GM23338 (cell line): ENCODE results near the gene POU6F1. TPM values are rescaled to one million over a fixed set of nuclear protein-coding genes. Genes with fewer than 3 reads are reported as not detected.

Experiments used
- ATAC-seq: fragments of 200-7000 bp; cut with Tn5 transposase; 3 replicates; pipeline ENCODE4 v1.9.1; 2020
- DNase-seq: peaks from one replicate; pipeline ENCODE4 v3.0.0-alpha.2; 2015; ENCODE audit warnings: low spot score
- H2AFZ ChIP-seq: fragments of 200-600 bp; sonication (generic); 2 replicates; pipeline ENCODE4 v1.8.0; 2016; ENCODE audit warnings: antibody characterized with exemption, mild to moderate bottlenecking, moderate library complexity
- H3F3A ChIP-seq: fragments of 200-600 bp; sonication (generic); replicated peaks from 2 replicates; pipeline ENCODE4 v1.8.0; 2017; ENCODE audit warnings: antibody characterized with exemption, mixed run types, low read depth
- H3K27ac ChIP-seq: fragments of 200-600 bp; sonication (generic); 2 replicates; pipeline ENCODE4 v1.6.1; 2016; ENCODE audit warnings: low read depth
- H3K27me3 ChIP-seq: fragments of 200-600 bp; sonication (generic); 2 replicates; pipeline ENCODE4 v1.8.0; 2016; ENCODE audit warnings: mild to moderate bottlenecking, mixed run types, moderate library complexity; ENCODE audit not compliant: insufficient read depth
- H3K36me3 ChIP-seq: fragments of 200-600 bp; sonication (generic); 2 replicates; pipeline ENCODE4 v1.8.0; 2016; ENCODE audit warnings: mild to moderate bottlenecking; ENCODE audit not compliant: insufficient read depth
- H3K4me1 ChIP-seq: fragments of 200-600 bp; sonication (generic); 2 replicates; pipeline ENCODE4 v1.8.0; 2016; ENCODE audit warnings: mild to moderate bottlenecking, moderate library complexity; ENCODE audit not compliant: insufficient read depth
- H3K4me2 ChIP-seq: fragments of 200-600 bp; sonication (generic); 2 replicates; pipeline ENCODE4 v1.7.1; 2017; ENCODE audit warnings: mixed run types
- H3K4me3 ChIP-seq: fragments of 200-600 bp; sonication (generic); 2 replicates; pipeline ENCODE4 v1.6.1; 2016; ENCODE audit warnings: mixed run types
- H3K79me2 ChIP-seq: fragments of 200-600 bp; sonication (generic); replicated peaks from 2 replicates; pipeline ENCODE4 v1.8.0; 2017; ENCODE audit warnings: mild to moderate bottlenecking; ENCODE audit not compliant: insufficient read depth
- H3K9me2 ChIP-seq: fragments of 200-600 bp; sonication (generic); 2 replicates; pipeline ENCODE4 v1.8.0; 2017; ENCODE audit not compliant: insufficient read depth
- H4K20me1 ChIP-seq: fragments of 200-600 bp; sonication (generic); replicated peaks from 2 replicates; pipeline ENCODE4 v1.8.0; 2017; ENCODE audit warnings: mild to moderate bottlenecking; ENCODE audit not compliant: insufficient read depth
- H3K27ac Mint-ChIP-seq: 2 replicates; pipeline ENCODE4 v1.8.0; 2020; ENCODE audit warnings: inconsistent platforms, mild to moderate bottlenecking, moderate library complexity, mixed read lengths
- H3K27me3 Mint-ChIP-seq: 3 replicates; pipeline ENCODE4 v1.8.0; 2022; ENCODE audit warnings: low read depth, mild to moderate bottlenecking, moderate library complexity, mixed read lengths, inconsistent platforms; ENCODE audit not compliant: insufficient read depth, poor library complexity
- H3K36me3 Mint-ChIP-seq: 3 replicates; pipeline ENCODE4 v1.8.0; 2021; ENCODE audit warnings: low read depth, mild to moderate bottlenecking, inconsistent platforms, moderate library complexity, mixed read lengths
- H3K4me1 Mint-ChIP-seq: 3 replicates; pipeline ENCODE4 v1.8.0; 2020; ENCODE audit warnings: mild to moderate bottlenecking, inconsistent platforms, mixed read lengths
- H3K4me3 Mint-ChIP-seq: 3 replicates; pipeline ENCODE4 v1.8.0; 2021; ENCODE audit warnings: moderate library complexity, mild to moderate bottlenecking, inconsistent platforms, mixed read lengths
- H3K9me3 Mint-ChIP-seq: 3 replicates; pipeline ENCODE4 v1.8.0; 2020; ENCODE audit warnings: moderate library complexity, mild to moderate bottlenecking, inconsistent platforms, mixed read lengths
- CREB1 ChIP-seq: fragments of 250-450 bp; sonication (Bioruptor Pico); IDR thresholded peaks from 2 replicates; pipeline ENCODE4 v1.5.0; 2020; ENCODE audit warnings: low read depth, mild to moderate bottlenecking, moderate library complexity
- EZH2 ChIP-seq: fragments of 200-600 bp; sonication (generic); IDR thresholded peaks from one replicate; pipeline ENCODE4 v1.8.0; 2017; ENCODE audit warnings: antibody characterized with exemption, mild to moderate bottlenecking, low read depth; ENCODE audit not compliant: unreplicated experiment
- EZH2phosphoT487 ChIP-seq: fragments of 200-600 bp; sonication (generic); IDR thresholded peaks from one replicate; pipeline ENCODE4 v1.8.1; 2018; ENCODE audit warnings: antibody characterized with exemption; ENCODE audit not compliant: unreplicated experiment
- JUNB ChIP-seq: IDR thresholded peaks from one replicate; pipeline ENCODE4 v1.6.1; 2016; ENCODE audit warnings: antibody characterized with exemption; ENCODE audit not compliant: unreplicated experiment
- REST ChIP-seq: IDR thresholded peaks from one replicate; pipeline ENCODE4 v1.6.1; 2018; ENCODE audit warnings: antibody characterized with exemption; ENCODE audit not compliant: unreplicated experiment
- STAT1 ChIP-seq: IDR thresholded peaks from one replicate; pipeline ENCODE4 v1.6.1; 2016; ENCODE audit warnings: antibody characterized with exemption; ENCODE audit not compliant: unreplicated experiment
- ZNF331 ChIP-seq: fragments of 250-450 bp; sonication (Bioruptor Pico); IDR thresholded peaks from 2 replicates; pipeline ENCODE4 v1.5.0; 2020; ENCODE audit warnings: low read depth, mild to moderate bottlenecking, moderate library complexity
- ZNF462 ChIP-seq: fragments of 250-450 bp; sonication (Bioruptor Pico); IDR thresholded peaks from 2 replicates; pipeline ENCODE4 v1.5.0; 2020; ENCODE audit warnings: mild to moderate bottlenecking, moderate library complexity
- polyA plus RNA-seq: library from polyadenylated mRNA; unstranded; fragments of >200 nt; fragmentation: Nextera tagmentation; extraction: Ambion mirVana; gene quantifications from 2 replicates; pipeline ENCODE4 v1.2.1, GENCODE V29; 2016
- total RNA-seq: library from RNA; depleted of rRNA; stranded (reverse); fragments of >200 nt; shearing (Covaris generic); gene quantifications from 2 replicates; pipeline ENCODE4 v1.2.3, GENCODE V29; 2014
- TF ChIP-seq, protein P1 (sequence below), 2 experiments: fragments of 200-600 bp in 1 of 2; sonication (generic) in 1 of 2; conservative IDR thresholded peaks; 2 replicates each; pipeline versions ENCODE4 v1.5.1 to v1.6.1; 2016 to 2017; ENCODE audit warnings: antibody characterized with exemption in 2 of 2, low read depth in 2 of 2, mild to moderate bottlenecking in 2 of 2, moderate library complexity in 1 of 2

The POU6F1 gene
- total and polyA plus RNA-seq, 2 experiments from 2014 or later, result 3.0 to 4.0 TPM

DNA sequence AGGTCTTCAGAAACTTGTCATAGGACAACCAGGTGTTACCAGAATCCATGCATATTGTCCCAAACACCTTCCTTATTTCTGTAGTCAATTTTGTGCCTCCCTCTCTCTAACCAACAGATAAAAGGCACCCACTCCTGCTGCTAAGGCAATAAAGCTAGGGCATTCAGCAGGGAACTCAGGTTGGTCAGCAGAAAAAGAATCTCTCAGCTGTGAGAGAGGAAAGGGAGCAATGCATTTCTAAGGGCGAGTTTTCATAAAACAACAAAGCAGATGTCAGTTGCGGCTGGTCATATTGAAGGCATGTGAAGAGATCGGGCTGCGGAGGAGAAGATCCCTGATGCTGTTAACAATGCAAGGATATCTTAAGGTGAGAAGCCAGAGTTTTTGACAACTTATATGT lies 7.4 kb upstream of the POU6F1 start:
- no peak overlapping the region for H2AFZ ChIP-seq
- peak overlapping the region; percentile 2; the same call in 1 of the 2 replicates for H3K27ac Mint-ChIP-seq
- H3K4me3 Mint-ChIP-seq, result no peak overlapping the region
- no peak overlapping the region for H3K4me3 ChIP-seq
- no peaks in the 10 kb centered on the region for H3F3A ChIP-seq
- H3K9me2 ChIP-seq, result no peaks in the 10 kb centered on the region
- no peaks in the 10 kb centered on the region for H3K27me3 ChIP-seq
- H3K27me3 Mint-ChIP-seq, result no peaks in the 10 kb centered on the region
- no peaks in the 10 kb centered on the region for H3K36me3 Mint-ChIP-seq
- no peak for TF ChIP-seq REST
- no peak for TF ChIP-seq EZH2phosphoT487
- no peak for TF ChIP-seq EZH2
- TF ChIP-seq JUNB, result no peak
- TF ChIP-seq, protein P1, sequence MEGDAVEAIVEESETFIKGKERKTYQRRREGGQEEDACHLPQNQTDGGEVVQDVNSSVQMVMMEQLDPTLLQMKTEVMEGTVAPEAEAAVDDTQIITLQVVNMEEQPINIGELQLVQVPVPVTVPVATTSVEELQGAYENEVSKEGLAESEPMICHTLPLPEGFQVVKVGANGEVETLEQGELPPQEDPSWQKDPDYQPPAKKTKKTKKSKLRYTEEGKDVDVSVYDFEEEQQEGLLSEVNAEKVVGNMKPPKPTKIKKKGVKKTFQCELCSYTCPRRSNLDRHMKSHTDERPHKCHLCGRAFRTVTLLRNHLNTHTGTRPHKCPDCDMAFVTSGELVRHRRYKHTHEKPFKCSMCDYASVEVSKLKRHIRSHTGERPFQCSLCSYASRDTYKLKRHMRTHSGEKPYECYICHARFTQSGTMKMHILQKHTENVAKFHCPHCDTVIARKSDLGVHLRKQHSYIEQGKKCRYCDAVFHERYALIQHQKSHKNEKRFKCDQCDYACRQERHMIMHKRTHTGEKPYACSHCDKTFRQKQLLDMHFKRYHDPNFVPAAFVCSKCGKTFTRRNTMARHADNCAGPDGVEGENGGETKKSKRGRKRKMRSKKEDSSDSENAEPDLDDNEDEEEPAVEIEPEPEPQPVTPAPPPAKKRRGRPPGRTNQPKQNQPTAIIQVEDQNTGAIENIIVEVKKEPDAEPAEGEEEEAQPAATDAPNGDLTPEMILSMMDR (conservative IDR thresholded peaks at IDR 0.05; ENCODE audit: low read depth in 2 of 2), result no peak
- H3K79me2 ChIP-seq, result peaks cover 2% of the 10 kb centered on the region; the same call in 1 of the 2 replicates
- no peak for ATAC-seq
- no peaks in the 10 kb centered on the region for H3K9me3 Mint-ChIP-seq
- no peaks in the 10 kb centered on the region for H3K4me1 ChIP-seq
- no peak overlapping the region for H3K4me2 ChIP-seq
- H3K36me3 ChIP-seq, result no peaks in the 10 kb centered on the region
- DNase-seq, result no peak
- H3K4me1 Mint-ChIP-seq, result peaks cover 3% of the 10 kb centered on the region; the same call in 1 of the 3 replicates
- H4K20me1 ChIP-seq, result no peaks in the 10 kb centered on the region
- H3K27ac ChIP-seq, result no peak overlapping the region

DNA sequence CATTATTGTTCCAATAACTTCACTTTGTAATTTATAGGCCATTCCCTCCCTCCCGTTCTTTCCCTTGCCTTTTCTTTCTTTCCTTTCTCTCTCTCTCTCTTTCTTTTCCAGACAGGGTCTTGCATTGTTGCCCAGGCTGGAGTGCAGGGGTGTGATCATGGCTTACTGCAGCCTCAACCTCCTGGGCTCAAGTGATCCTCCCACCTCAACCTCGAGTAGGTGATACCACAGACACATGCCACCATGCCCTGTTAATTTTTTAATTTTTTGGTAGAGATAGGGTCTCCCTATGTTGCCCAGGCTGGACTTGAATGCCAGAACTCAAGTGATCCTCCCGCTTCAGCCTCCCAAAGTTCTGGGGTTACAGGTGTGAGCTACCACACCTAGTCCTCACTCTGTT lies 6.8 kb upstream of the POU6F1 start:
- H3K4me1 Mint-ChIP-seq, result peaks cover 3% of the 10 kb centered on the region; the same call in 1 of the 3 replicates
- H2AFZ ChIP-seq, result no peak overlapping the region
- no peak overlapping the region for H3K4me3 ChIP-seq
- H3K79me2 ChIP-seq, result peaks cover 5% of the 10 kb centered on the region; the same call in 1 of the 2 replicates
- H3K36me3 ChIP-seq, result no peaks in the 10 kb centered on the region
- H3K4me1 ChIP-seq, result peaks cover under 1% of the 10 kb centered on the region; the same call in 1 of the 2 replicates
- H3K36me3 Mint-ChIP-seq, result no peaks in the 10 kb centered on the region
- DNase-seq (no peak), ATAC-seq (no peak)
- H4K20me1 ChIP-seq, result no peaks in the 10 kb centered on the region
- no peaks in the 10 kb centered on the region for H3F3A ChIP-seq
- no peak overlapping the region for H3K27ac ChIP-seq
- H3K9me2 ChIP-seq, result no peaks in the 10 kb centered on the region
- no peak overlapping the region for H3K4me3 Mint-ChIP-seq
- H3K9me3 Mint-ChIP-seq, result no peaks in the 10 kb centered on the region
- H3K27ac Mint-ChIP-seq, result no peak overlapping the region
- no peaks in the 10 kb centered on the region for H3K27me3 Mint-ChIP-seq
- H3K27me3 ChIP-seq, result no peaks in the 10 kb centered on the region
- H3K4me2 ChIP-seq, result no peak overlapping the region
- TF ChIP-seq EZH2phosphoT487 (no peak), CREB1 (no peak), JUNB (no peak), ZNF331 (CRISPR knock-in tag) (no peak), ZNF462 (CRISPR knock-in tag) (no peak), STAT1 (no peak)
